H1 (cell line): ENCODE results near the gene RNF212B. TPM values are rescaled to one million over a fixed set of nuclear protein-coding genes. Genes with fewer than 3 reads are reported as not detected.

Source experiments
- CTCF ChIA-PET: fragments of 300-600 bp; sonication (Branson Sonifier 250); formaldehyde crosslinking; loops from one replicate; lab custom pipeline; 2021; ENCODE audit not compliant: partially characterized antibody; lab: Charles Lee
- POLR2A ChIA-PET: fragments of 300-600 bp; sonication (Branson Sonifier 250); formaldehyde crosslinking; loops from one replicate; lab custom pipeline; 2021; ENCODE audit warnings: inconsistent platforms; ENCODE audit not compliant: partially characterized antibody; lab: Charles Lee
- DNase-seq, 2 experiments: peaks; one replicate each; pipeline versions ENCODE4 v3.0.0 to v3.0.0-alpha.2; 2010 to 2022; ENCODE audit warnings: low spot score in 2 of 2, low read depth in 1 of 2, mixed read lengths in 1 of 2
- FAIRE-seq: peaks from 2 replicates; lab custom pipeline; 2011; peaks lifted over from hg19 to GRCh38; lab: Jason Lieb, UNC
- H2AFZ ChIP-seq: 2 replicates; pipeline ENCODE4 v1.8.1; 2012; ENCODE audit warnings: low read length, inconsistent platforms
- H2AK5ac ChIP-seq: 2 replicates; pipeline ENCODE4 v1.6.1; 2013; ENCODE audit warnings: low read depth, low read length
- H2BK120ac ChIP-seq: replicated peaks from 2 replicates; pipeline ENCODE3; 2013; ENCODE audit warnings: low read depth, low read length, inconsistent platforms
- H2BK12ac ChIP-seq: 2 replicates; pipeline ENCODE4 v1.6.1; 2013; ENCODE audit warnings: low read depth, low read length
- H2BK15ac ChIP-seq: 2 replicates; pipeline ENCODE4 v1.6.1; 2013; ENCODE audit warnings: low read length
- H2BK20ac ChIP-seq: 2 replicates; pipeline ENCODE4 v1.6.1; 2013; ENCODE audit warnings: low read length
- H2BK5ac ChIP-seq: 2 replicates; pipeline ENCODE4 v1.6.1; 2013; ENCODE audit warnings: low read depth, low read length
- H3K14ac ChIP-seq: 2 replicates; pipeline ENCODE4 v1.6.1; 2013; ENCODE audit warnings: inconsistent platforms; ENCODE audit not compliant: insufficient read length
- H3K18ac ChIP-seq: 2 replicates; pipeline ENCODE4 v1.6.1; 2013; ENCODE audit warnings: low read length; ENCODE audit errors: extremely low read depth
- H3K23ac ChIP-seq: 2 replicates; pipeline ENCODE4 v1.6.1; 2013; ENCODE audit warnings: inconsistent platforms; ENCODE audit not compliant: insufficient read length
- H3K23me2 ChIP-seq: 2 replicates; pipeline ENCODE4 v1.6.1; 2013; ENCODE audit warnings: low read depth, low read length
- H3K27ac ChIP-seq: 2 replicates; pipeline ENCODE4 v1.6.1; 2011; ENCODE audit warnings: low read depth, low read length, inconsistent platforms
- H3K27me3 ChIP-seq, 4 experiments: replicated peaks in 1 of 4; 1 replicate in 1 of 4; 2 replicates in 3 of 4; pipeline versions ENCODE4 v1.6.1 to v1.8.1; 2011 to 2013; ENCODE audit warnings: low read length in 3 of 4, mild to moderate bottlenecking in 3 of 4, inconsistent platforms in 2 of 4, mixed read lengths in 2 of 4, moderate library complexity in 1 of 4; ENCODE audit not compliant: control insufficient read depth in 3 of 4, insufficient read depth in 3 of 4; ENCODE audit errors: extremely low read depth in 1 of 4
- H3K36me3 ChIP-seq, 4 experiments: 2 replicates each; pipeline versions ENCODE4 v1.6.1 to v1.8.1; 2011 to 2013; ENCODE audit warnings: mild to moderate bottlenecking in 4 of 4, low read length in 3 of 4, moderate library complexity in 2 of 4, control low read depth in 1 of 4, inconsistent platforms in 1 of 4; ENCODE audit not compliant: insufficient read depth in 4 of 4, control insufficient read depth in 2 of 4
- H3K4ac ChIP-seq: replicated peaks from 2 replicates; pipeline ENCODE3; 2013; ENCODE audit warnings: low read length, low read depth, mixed read lengths, inconsistent platforms; ENCODE audit not compliant: insufficient read length
- H3K4me1 ChIP-seq, 4 experiments: replicated peaks in 1 of 4; 1 replicate in 1 of 4; 2 replicates in 3 of 4; pipeline versions ENCODE4 v1.6.1 to v1.8.1; 2011 to 2013; ENCODE audit warnings: low read length in 3 of 4, inconsistent platforms in 2 of 4, mixed read lengths in 1 of 4; ENCODE audit not compliant: insufficient read depth in 4 of 4, control insufficient read depth in 3 of 4
- H3K4me2 ChIP-seq, 2 experiments: 2 replicates each; pipeline versions ENCODE4 v1.6.1 to v1.8.1; 2011 to 2013; ENCODE audit warnings: low read depth in 2 of 2, low read length in 2 of 2, control low read depth in 1 of 2, inconsistent platforms in 1 of 2, mild to moderate bottlenecking in 1 of 2; ENCODE audit not compliant: insufficient read depth in 1 of 2
- H3K4me3 ChIP-seq, 4 experiments: fragments of 200-600, 300-600 bp in 1 of 4; sonication (generic), shearing (Covaris generic), sonication (Bioruptor Twin) in 1 of 4; 2 replicates each; pipeline versions ENCODE4 v1.5.1 to v1.8.1; 2011 to 2016; ENCODE audit warnings: low read length in 4 of 4, low read depth in 3 of 4, control low read depth in 2 of 4, inconsistent platforms in 2 of 4, mild to moderate bottlenecking in 2 of 4, mixed read lengths in 1 of 4, moderate library complexity in 1 of 4; ENCODE audit not compliant: insufficient read depth in 2 of 4; ENCODE audit errors: extremely low read depth in 1 of 4
- H3K56ac ChIP-seq: replicated peaks from 2 replicates; pipeline ENCODE3; 2013; ENCODE audit warnings: low read depth, mild to moderate bottlenecking, mixed read lengths, low read length, inconsistent platforms; ENCODE audit not compliant: insufficient read length
- H3K79me1 ChIP-seq: 2 replicates; pipeline ENCODE4 v1.6.1; 2013; ENCODE audit warnings: low read depth, low read length, control low read depth
- H3K79me2 ChIP-seq, 2 experiments: 2 replicates each; pipeline versions ENCODE4 v1.6.1 to v1.8.1; 2012 to 2013; ENCODE audit warnings: low read length in 2 of 2, mild to moderate bottlenecking in 2 of 2, inconsistent platforms in 1 of 2; ENCODE audit not compliant: insufficient read depth in 2 of 2, control insufficient read depth in 1 of 2
- H3K9ac ChIP-seq, 4 experiments: replicated peaks in 1 of 4; 1 replicate in 1 of 4; 2 replicates in 3 of 4; pipeline versions ENCODE4 v1.6.1 to v1.8.1; 2011 to 2013; ENCODE audit warnings: low read depth in 3 of 4, low read length in 3 of 4, control low read depth in 2 of 4, mild to moderate bottlenecking in 2 of 4, moderate library complexity in 2 of 4, inconsistent platforms in 1 of 4; ENCODE audit errors: extremely low read depth in 1 of 4
- H3K9me3 ChIP-seq, 2 experiments: 2 replicates each; pipeline versions ENCODE4 v1.6.1 to v1.8.1; 2012 to 2013; ENCODE audit warnings: mild to moderate bottlenecking in 2 of 2, moderate library complexity in 2 of 2, control low read depth in 1 of 2, inconsistent platforms in 1 of 2, low read depth in 1 of 2, low read length in 1 of 2, mixed read lengths in 1 of 2; ENCODE audit not compliant: insufficient read depth in 2 of 2
- H4K20me1 ChIP-seq, 2 experiments: replicated peaks in 1 of 2; 2 replicates each; pipeline versions ENCODE3 to v1.8.1; 2011 to 2013; ENCODE audit warnings: inconsistent platforms in 2 of 2, low read length in 2 of 2, mild to moderate bottlenecking in 1 of 2; ENCODE audit not compliant: insufficient read depth in 2 of 2, control insufficient read depth in 1 of 2
- H4K5ac ChIP-seq: 2 replicates; pipeline ENCODE4 v1.6.1; 2013; ENCODE audit warnings: low read length, low read depth, mixed read lengths, inconsistent platforms; ENCODE audit not compliant: insufficient read length
- H4K8ac ChIP-seq: 2 replicates; pipeline ENCODE4 v1.8.0; 2013; ENCODE audit warnings: mild to moderate bottlenecking, moderate library complexity, low read length, inconsistent platforms; ENCODE audit not compliant: insufficient read depth; ENCODE audit errors: extremely low read depth
- H4K91ac ChIP-seq: replicated peaks from 2 replicates; pipeline ENCODE3; 2013; ENCODE audit warnings: low read length, mixed read lengths, inconsistent platforms; ENCODE audit not compliant: insufficient read length
- TCF12 ChIP-seq: IDR thresholded peaks from 2 replicates; pipeline ENCODE4 v1.6.1; 2011; ENCODE audit warnings: low read depth, mild to moderate bottlenecking, low read length
- WGBS, 2 experiments: shearing (Covaris generic) in 1 of 2; methylation state at CpG; one replicate each; pipeline versions ENCODE4 v1.1.6 to v1.1.7; 2013 to 2015; ENCODE audit warnings: low lambda C conversion rate in 2 of 2, mixed read lengths in 2 of 2, inconsistent platforms in 1 of 2, low coverage in 1 of 2, missing lambda C conversion rate in 1 of 2; ENCODE audit not compliant: insufficient replicate concordance in 2 of 2, insufficient coverage in 1 of 2, insufficient read length in 1 of 2; ENCODE audit errors: extremely low coverage in 1 of 2, missing lambda C conversion rate in 1 of 2; 5-methylcytosine and 5-hydroxymethylcytosine counted together
- polyA plus RNA-seq, 7 experiments: library from polyadenylated mRNA; depleted of rRNA in 3 of 7; stranded (reverse) in 5 of 7; unstranded in 2 of 7; fragments of >200 nt in 5 of 7; fragments of 200-250 nt in 2 of 7; gene quantifications; 1 replicate in 5 of 7; 2 replicates in 1 of 7; 4 replicates in 1 of 7; pipeline versions ENCODE4 v1.2.1 to v1.2.3, GENCODE V29; 2011 to 2013; ENCODE audit warnings: missing spikeins in 2 of 7, mixed read lengths in 2 of 7
- total RNA-seq: library from RNA; stranded (reverse); fragmentation: NEBNext Ultra II Directional; extraction: Animal tissue kit (Norgen Biotek cat#: 25700); gene quantifications from 2 replicates; pipeline ENCODE4 v1.2.1, GENCODE V29; 2021

RNF212B gene
- total and polyA plus RNA-seq, 2 of the 8 experiments (the other 6 are each of a cell fraction or from before 2014, with no cell fraction given), result 0.95 to 1.2 TPM

DNA sequence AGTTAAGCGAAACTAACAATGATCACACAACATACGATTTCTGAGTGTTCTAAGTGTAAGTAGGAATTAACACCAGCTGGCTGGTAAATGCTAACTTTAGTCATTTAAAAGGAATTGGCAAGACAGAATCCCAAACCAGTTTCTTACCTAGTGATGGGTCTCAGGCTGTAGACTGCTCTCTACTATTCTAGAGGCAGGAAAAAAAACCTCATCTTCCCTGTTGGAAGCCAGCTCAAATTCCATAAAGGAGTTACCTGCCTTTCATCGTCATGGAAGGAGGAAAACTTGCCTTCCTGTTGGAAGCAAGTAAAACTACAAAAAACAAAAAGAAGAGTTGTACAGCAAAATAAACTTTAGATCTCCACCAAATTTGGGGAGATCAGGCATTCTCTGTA lies 30.6 kb upstream of the RNF212B start:
- ChIA-PET CTCF (interaction anchor here (0.8 to 3.7 kb wide), 10 partner anchors 10 to 90 kb away, joined by 3 to 15 read pairs (median 4); partner anchors contain the start of gene SLC7A8), POLR2A (interaction anchor here (0.6 to 3.1 kb wide), 5 partner anchors 9 to 265 kb away, joined by 3 to 13 read pairs (median 7); partner anchors contain the start of gene RNF212B)
- H2AFZ ChIP-seq, result peak overlapping the region; percentile 54; the same call in 1 of the 2 replicates
- H4K91ac ChIP-seq, result no peak overlapping the region
- no peak overlapping the region for H3K56ac ChIP-seq
- no peaks in the 10 kb centered on the region for H4K20me1 ChIP-seq
- H2BK12ac ChIP-seq, result peak overlapping the region; percentile 20; the same call in 1 of the 2 replicates
- FAIRE-seq, result peak; percentile 78
- peak overlapping the region; percentile 89; the same call in 1 of the 2 replicates for H2BK5ac ChIP-seq
- H3K4me2 ChIP-seq, result peak overlapping the region; percentile 59 to 61
- H4K5ac ChIP-seq, result peak overlapping the region; percentile 42
- H4K8ac ChIP-seq, result no peak overlapping the region
- H3K18ac ChIP-seq, result no peak overlapping the region
- no peak for TF ChIP-seq TCF12
- H2BK20ac ChIP-seq, result no peak overlapping the region
- H2BK15ac ChIP-seq, result no peak overlapping the region
- peak overlapping the region; percentile 45 for H3K27ac ChIP-seq
- H3K4me1 ChIP-seq, result peaks cover 0 to 13% (median 4%) of the 10 kb centered on the region in 4 experiments; a peak in 4 of 7 replicates
- H3K79me1 ChIP-seq, result no peaks in the 10 kb centered on the region
- H2AK5ac ChIP-seq, result 0 out of 2 replicates have a peak overlapping the region, but pooled peaks have one; percentile 1
- no peak overlapping the region for H3K4ac ChIP-seq
- no peaks in the 10 kb centered on the region; the same call in 1 of the 2 replicates for H3K23me2 ChIP-seq
- H3K4me3 ChIP-seq, result peak overlapping the region in 2 of 4 experiments; percentile 7 to 54; a peak in 3 of 8 replicates
- no peak overlapping the region for H3K23ac ChIP-seq
- WGBS, 2 experiments, result 9% methylated on average over 3 of the region's 3 CpGs; no CpG with 5 or more reads in 1 of the 2 experiments
- no peak for DNase-seq
- H3K36me3 ChIP-seq, result no peaks in the 10 kb centered on the region
- H2BK120ac ChIP-seq, result no peak overlapping the region
- no peaks in the 10 kb centered on the region for H3K27me3 ChIP-seq
- no peak overlapping the region for H3K14ac ChIP-seq
- H3K9me3 ChIP-seq, result no peaks in the 10 kb centered on the region
- H3K9ac ChIP-seq, result no peak overlapping the region
- no peaks in the 10 kb centered on the region for H3K79me2 ChIP-seq
